ENCODE data around the gene PIAS4. TPM values are rescaled to one million over a fixed set of nuclear protein-coding genes. Genes with fewer than 3 reads are reported as not detected.

The PIAS4 gene
- total RNA-seq, 2 experiments from 2014 or later = 16.1 to 20.1 TPM

- Mint-ChIP-seq H3K36me3 (ENCODE audit: low read depth) (peaks cover 6% of the 10 kb centered on the region), H3K27ac (no peak overlapping the region), H3K4me1 (ENCODE audit: low read depth) (no peaks in the 10 kb centered on the region), H3K4me3 (no peak overlapping the region), H3K9me3 (no peaks in the 10 kb centered on the region), H3K27me3 (ENCODE audit: low read depth) (no peaks in the 10 kb centered on the region)
- no peak for DNase-seq
- intact Hi-C loops (cut with micrococcal nuclease) = no loop called here
- CTCF ChIA-PET = no interaction called here
These were observed 17.8 kb downstream of the PIAS4 start for GRCh38 chr19:4025317-4025716.

- intact Hi-C loops (cut with micrococcal nuclease) = no loop called here
- CTCF ChIA-PET = interaction anchor here (0.5 kb wide), 1 partner anchor 195 kb away, joined by 3 read pairs; no protein-coding TSS in a partner anchor
- Mint-ChIP-seq H3K4me3 (no peak overlapping the region), H3K9me3 (no peaks in the 10 kb centered on the region), H3K27me3 (ENCODE audit: low read depth) (no peaks in the 10 kb centered on the region), H3K4me1 (ENCODE audit: low read depth) (no peaks in the 10 kb centered on the region), H3K27ac (no peak overlapping the region), H3K36me3 (ENCODE audit: low read depth) (peaks cover 2% of the 10 kb centered on the region)
- no peak for DNase-seq
These were observed 19.6 kb downstream of the PIAS4 start for GRCh38 chr19:4027146-4027545.

- no peaks in the 10 kb centered on the region for H3K9me3 Mint-ChIP-seq
- intact Hi-C loops (cut with micrococcal nuclease) = no loop called here
- H3K27me3 Mint-ChIP-seq (ENCODE audit: low read depth) = no peaks in the 10 kb centered on the region
- CTCF ChIA-PET = no interaction called here
- H3K27ac Mint-ChIP-seq = no peak overlapping the region
- H3K4me3 Mint-ChIP-seq = no peak overlapping the region
- DNase-seq = no peak
- H3K4me1 Mint-ChIP-seq (ENCODE audit: low read depth) = no peaks in the 10 kb centered on the region
- H3K36me3 Mint-ChIP-seq (ENCODE audit: low read depth) = peaks cover 1% of the 10 kb centered on the region
These were observed 21.1 kb downstream of the PIAS4 start for GRCh38 chr19:4028334-4029246.

DNA sequence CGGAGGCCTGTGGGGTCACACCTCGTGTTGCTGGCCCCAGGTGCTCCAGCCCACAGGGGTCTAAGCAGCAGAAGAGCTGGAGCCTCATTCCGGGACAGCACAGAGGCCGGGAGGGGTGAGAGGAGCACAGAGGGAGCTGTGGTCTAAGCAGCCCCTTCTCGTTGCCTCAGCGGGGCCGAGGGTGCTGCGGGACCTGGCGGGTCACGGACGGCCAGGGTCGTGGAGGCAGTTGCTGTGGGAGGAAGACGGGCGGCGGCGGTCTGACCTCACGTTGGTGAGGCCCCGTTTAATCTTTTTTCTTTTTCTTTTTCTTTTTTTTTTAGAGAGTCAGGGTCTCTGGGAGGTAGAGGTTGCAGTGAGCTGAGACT, 21.7 kb downstream of the PIAS4 start:
- CTCF ChIA-PET = interaction anchor here (0.5 kb wide), 1 partner anchor 42 kb away, joined by 4 read pairs; no protein-coding TSS in a partner anchor
- H3K36me3 Mint-ChIP-seq (ENCODE audit: low read depth) = peaks cover 1% of the 10 kb centered on the region
- no peaks in the 10 kb centered on the region for H3K27me3 Mint-ChIP-seq (ENCODE audit: low read depth)
- intact Hi-C loops (cut with micrococcal nuclease) = no loop called here
- H3K27ac Mint-ChIP-seq = no peak overlapping the region
- no peaks in the 10 kb centered on the region for H3K9me3 Mint-ChIP-seq
- no peaks in the 10 kb centered on the region for H3K4me1 Mint-ChIP-seq (ENCODE audit: low read depth)
- no peak overlapping the region for H3K4me3 Mint-ChIP-seq
- DNase-seq = no peak

DNA sequence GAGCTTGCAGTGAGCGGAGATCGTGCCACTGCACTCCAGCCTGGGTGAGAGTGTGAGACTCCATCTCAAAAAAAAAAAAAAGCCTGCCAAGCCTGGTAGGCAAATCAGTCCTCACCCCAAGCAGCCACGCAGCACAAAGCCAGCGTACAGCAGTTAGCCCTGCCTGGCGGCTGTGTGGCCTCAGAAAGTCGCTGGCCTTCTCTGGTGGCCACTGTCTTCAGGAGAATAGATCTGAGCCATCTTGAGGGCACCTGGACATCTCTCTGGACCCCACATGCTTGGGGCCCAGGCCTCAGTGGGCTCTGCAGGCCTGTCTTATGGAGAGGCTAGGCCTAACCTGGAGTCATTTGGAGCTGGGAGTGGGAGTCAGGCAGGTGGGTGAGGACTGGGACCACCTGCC, 23.0 kb downstream of the PIAS4 start:
- CTCF ChIA-PET = no interaction called here
- Mint-ChIP-seq H3K4me3 (no peak overlapping the region), H3K4me1 (ENCODE audit: low read depth) (no peaks in the 10 kb centered on the region), H3K27ac (no peak overlapping the region), H3K36me3 (ENCODE audit: low read depth) (peaks cover 3% of the 10 kb centered on the region), H3K9me3 (no peaks in the 10 kb centered on the region), H3K27me3 (ENCODE audit: low read depth) (no peaks in the 10 kb centered on the region)
- no peak for DNase-seq
- intact Hi-C loops (cut with micrococcal nuclease) = no loop called here

DNA sequence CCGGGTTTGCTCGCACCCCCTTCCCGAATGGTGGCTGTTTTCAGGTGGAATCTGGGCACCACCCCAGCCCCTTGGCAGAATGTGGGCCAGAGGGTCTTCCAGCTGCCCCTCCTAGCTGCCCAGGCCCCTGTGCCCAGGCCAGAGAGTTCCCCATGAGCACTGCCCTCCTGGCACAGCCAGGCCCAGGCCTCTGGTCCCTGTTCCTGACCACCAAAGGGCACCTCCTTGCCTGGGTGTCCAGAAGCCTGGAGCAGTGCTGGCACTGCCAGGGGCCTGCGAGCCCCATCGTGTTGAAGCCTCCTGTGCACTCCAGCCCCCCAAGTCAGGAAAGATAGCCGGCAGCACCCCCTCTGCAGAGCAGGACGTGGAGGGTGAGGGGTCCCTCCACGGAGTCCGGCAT, 23.4 kb downstream of the PIAS4 start:
- H3K27ac Mint-ChIP-seq = no peak overlapping the region
- peaks cover 3% of the 10 kb centered on the region for H3K36me3 Mint-ChIP-seq (ENCODE audit: low read depth)
- H3K9me3 Mint-ChIP-seq = no peaks in the 10 kb centered on the region
- H3K4me3 Mint-ChIP-seq = no peak overlapping the region
- CTCF ChIA-PET = no interaction called here
- H3K4me1 Mint-ChIP-seq (ENCODE audit: low read depth) = no peaks in the 10 kb centered on the region
- no peaks in the 10 kb centered on the region for H3K27me3 Mint-ChIP-seq (ENCODE audit: low read depth)
- DNase-seq = no peak
- intact Hi-C loops (cut with micrococcal nuclease) = no loop called here

- H3K27me3 Mint-ChIP-seq (ENCODE audit: low read depth) = no peaks in the 10 kb centered on the region
These were observed 23.9 kb downstream of the PIAS4 start for GRCh38 chr19:4031420-4031819.

DNA sequence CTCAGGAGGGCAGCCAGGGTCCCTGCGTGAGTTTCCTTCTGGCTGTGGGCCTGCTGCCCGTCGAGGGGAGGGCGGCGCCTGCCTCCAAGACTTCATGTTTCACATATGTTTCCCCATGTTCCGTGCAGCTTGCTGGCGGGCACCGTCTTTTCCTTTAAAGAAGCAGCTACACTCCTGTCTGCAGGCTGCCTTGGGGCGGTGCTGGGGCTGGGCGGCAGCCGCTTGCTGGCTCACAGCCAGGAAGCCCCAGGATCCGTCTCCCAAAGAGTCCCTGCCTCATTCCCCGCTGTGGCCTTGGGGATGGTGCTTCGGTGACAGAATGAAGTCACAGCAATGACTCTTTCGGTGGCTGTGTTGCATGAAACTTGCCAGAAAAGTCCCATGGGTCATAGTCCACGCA, 24.9 kb downstream of the PIAS4 start:
- Mint-ChIP-seq H3K9me3 (no peaks in the 10 kb centered on the region), H3K27ac (no peak overlapping the region), H3K4me3 (no peak overlapping the region), H3K36me3 (ENCODE audit: low read depth) (peaks cover 3% of the 10 kb centered on the region), H3K27me3 (ENCODE audit: low read depth) (no peaks in the 10 kb centered on the region), H3K4me1 (ENCODE audit: low read depth) (no peaks in the 10 kb centered on the region)
- CTCF ChIA-PET = no interaction called here
- DNase-seq = no peak
- intact Hi-C loops (cut with micrococcal nuclease) = no loop called here

More at GRCh38 chr19:4031420-4031819, 23.9 kb downstream of the PIAS4 start:
- no peak overlapping the region for H3K27ac Mint-ChIP-seq
- CTCF ChIA-PET = no interaction called here
- H3K4me1 Mint-ChIP-seq (ENCODE audit: low read depth) = no peaks in the 10 kb centered on the region
- no peak overlapping the region for H3K4me3 Mint-ChIP-seq
- intact Hi-C loops (cut with micrococcal nuclease) = no loop called here
- H3K36me3 Mint-ChIP-seq (ENCODE audit: low read depth) = peaks cover 3% of the 10 kb centered on the region
- DNase-seq = no peak
- H3K9me3 Mint-ChIP-seq = no peaks in the 10 kb centered on the region

- Mint-ChIP-seq H3K27me3 (ENCODE audit: low read depth) (no peaks in the 10 kb centered on the region), H3K27ac (no peak overlapping the region), H3K36me3 (ENCODE audit: low read depth) (peaks cover 3% of the 10 kb centered on the region), H3K9me3 (no peaks in the 10 kb centered on the region), H3K4me1 (ENCODE audit: low read depth) (no peaks in the 10 kb centered on the region), H3K4me3 (no peak overlapping the region)
- no peak for DNase-seq
- CTCF ChIA-PET = interaction anchor here (0.6 kb wide), 1 partner anchor 46 kb away, joined by 4 read pairs; no protein-coding TSS in a partner anchor
- intact Hi-C loops (cut with micrococcal nuclease) = no loop called here
These were observed 25.8 kb downstream of the PIAS4 start for GRCh38 chr19:4033028-4033956.

DNA sequence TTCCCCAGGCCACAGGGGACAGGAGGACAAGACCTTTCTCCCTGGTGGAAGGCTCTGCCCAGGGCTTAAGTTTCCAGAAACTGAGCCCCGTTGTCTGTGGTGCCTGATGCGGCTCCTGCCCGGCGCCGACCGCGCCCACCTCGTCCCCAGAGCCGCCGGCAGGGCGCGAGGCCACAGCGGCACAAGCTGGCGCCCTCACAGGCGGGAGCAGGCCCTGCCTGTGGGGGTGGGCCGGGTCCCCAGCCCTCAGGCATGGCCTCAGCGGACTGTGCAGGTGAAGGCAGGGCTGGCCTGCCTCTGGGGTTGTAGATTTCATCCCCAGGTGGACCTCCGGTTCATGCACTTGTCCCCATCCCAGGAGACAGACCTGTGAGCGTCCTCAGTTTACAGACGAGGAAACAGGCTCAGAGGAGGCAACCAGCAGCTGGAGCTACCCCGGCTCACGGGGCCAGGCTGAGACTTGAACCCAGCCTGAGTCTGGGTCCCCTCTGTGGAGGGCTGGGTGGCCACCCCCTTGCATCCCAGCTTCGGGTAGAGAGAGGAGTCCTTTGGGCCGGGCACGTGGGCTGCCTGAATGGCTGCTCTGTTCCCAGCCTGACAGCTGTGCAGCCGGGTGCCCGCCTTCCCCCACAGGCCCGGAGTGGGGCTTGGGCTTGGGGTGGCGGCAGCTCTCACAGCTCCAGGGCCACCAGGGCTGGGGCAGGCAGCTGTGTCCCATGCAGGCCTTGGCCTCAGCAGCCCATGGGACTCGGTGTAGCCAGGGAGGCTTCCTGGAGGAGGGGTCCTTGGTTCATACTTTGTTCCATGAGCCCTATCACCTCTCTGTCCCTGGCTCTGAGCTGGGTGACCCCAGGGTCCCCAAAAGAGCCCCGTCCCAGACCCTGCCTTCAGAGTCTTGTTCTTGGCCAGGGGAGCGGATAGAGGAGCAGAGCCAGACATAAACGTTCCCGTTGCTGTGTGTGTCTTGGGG, 26.8 kb downstream of the PIAS4 start:
- Mint-ChIP-seq H3K4me3 (no peak overlapping the region), H3K27me3 (ENCODE audit: low read depth) (no peaks in the 10 kb centered on the region), H3K4me1 (ENCODE audit: low read depth) (no peaks in the 10 kb centered on the region), H3K9me3 (no peaks in the 10 kb centered on the region), H3K36me3 (ENCODE audit: low read depth) (peaks cover 3% of the 10 kb centered on the region), H3K27ac (no peak overlapping the region)
- no peak for DNase-seq
- intact Hi-C loops (cut with micrococcal nuclease) = no loop called here
- CTCF ChIA-PET = interaction anchor here (0.5 kb wide), 1 partner anchor 316 kb away, joined by 3 read pairs; no protein-coding TSS in a partner anchor

DNA sequence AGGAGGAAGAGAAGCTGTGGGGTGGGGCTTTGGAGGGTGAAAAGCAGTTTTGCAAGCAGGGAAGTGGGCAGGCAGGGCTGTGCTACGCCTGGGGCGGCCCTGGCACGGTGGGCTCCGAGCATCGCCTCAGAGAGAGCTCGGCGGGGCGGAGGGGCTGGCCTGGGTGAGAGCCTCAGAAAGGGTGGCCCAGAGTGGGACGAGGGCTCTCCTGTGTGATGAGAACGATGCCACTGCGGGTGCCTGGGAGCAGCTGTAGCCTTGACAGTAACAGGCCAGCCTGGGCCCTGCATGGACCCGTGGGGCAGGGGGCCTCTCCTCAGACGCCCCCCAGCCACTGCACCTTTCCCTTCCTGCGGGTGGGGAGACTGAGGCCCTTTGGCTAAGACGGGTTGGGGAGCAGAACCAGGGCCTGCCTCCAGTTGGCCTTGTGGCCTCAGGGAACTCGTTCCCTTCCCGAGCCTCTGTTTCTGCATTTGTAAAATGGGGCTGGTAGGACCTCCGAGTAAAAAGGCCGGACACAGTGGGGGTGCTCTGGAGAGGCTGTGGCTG, 27.6 kb downstream of the PIAS4 start:
- Mint-ChIP-seq H3K36me3 (ENCODE audit: low read depth) (peaks cover 3% of the 10 kb centered on the region), H3K27ac (no peak overlapping the region), H3K9me3 (no peaks in the 10 kb centered on the region), H3K27me3 (ENCODE audit: low read depth) (no peaks in the 10 kb centered on the region), H3K4me1 (ENCODE audit: low read depth) (no peaks in the 10 kb centered on the region), H3K4me3 (no peak overlapping the region)
- no peak for DNase-seq
- intact Hi-C loops (cut with micrococcal nuclease) = no loop called here
- CTCF ChIA-PET = interaction anchor here (0.5 kb wide), 1 partner anchor 317 kb away, joined by 3 read pairs; no protein-coding TSS in a partner anchor
